HG03280 (cell line): Measurements from ENCODE around the gene CX3CL1.
"Not testable (repeated sequence)": the region's sequence is repeated elsewhere in the genome, so short reads cannot be mapped to it uniquely, and the experiment has no call there.

Source experiments
- ATAC-seq: cut with Tn5 transposase; IDR thresholded peaks from one replicate; pipeline ENCODE4 v1.9.1; 2021; ENCODE audit warnings: mild to moderate bottlenecking, moderate library complexity; ENCODE audit not compliant: unreplicated experiment

CX3CL1 gene

DNA sequence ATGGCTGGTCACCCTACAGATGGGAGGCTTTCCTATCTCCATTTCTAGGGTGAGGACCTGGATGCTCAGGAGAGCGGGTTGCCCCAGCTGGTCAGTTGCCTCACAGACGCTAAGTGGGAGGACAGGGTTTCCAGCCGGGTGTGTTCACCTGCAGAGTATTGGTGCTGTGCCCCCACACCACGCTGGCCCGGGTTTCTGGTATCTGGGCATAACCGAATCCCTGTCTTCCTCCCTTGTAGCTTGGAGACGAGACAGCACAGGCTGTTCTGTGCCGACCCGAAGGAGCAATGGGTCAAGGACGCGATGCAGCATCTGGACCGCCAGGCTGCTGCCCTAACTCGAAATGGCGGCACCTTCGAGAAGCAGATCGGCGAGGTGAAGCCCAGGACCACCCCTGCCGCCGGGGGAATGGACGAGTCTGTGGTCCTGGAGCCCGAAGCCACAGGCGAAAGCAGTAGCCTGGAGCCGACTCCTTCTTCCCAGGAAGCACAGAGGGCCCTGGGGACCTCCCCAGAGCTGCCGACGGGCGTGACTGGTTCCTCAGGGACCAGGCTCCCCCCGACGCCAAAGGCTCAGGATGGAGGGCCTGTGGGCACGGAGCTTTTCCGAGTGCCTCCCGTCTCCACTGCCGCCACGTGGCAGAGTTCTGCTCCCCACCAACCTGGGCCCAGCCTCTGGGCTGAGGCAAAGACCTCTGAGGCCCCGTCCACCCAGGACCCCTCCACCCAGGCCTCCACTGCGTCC lies 9.7 kb downstream of the CX3CL1 start:
- ATAC-seq, result no peak

DNA sequence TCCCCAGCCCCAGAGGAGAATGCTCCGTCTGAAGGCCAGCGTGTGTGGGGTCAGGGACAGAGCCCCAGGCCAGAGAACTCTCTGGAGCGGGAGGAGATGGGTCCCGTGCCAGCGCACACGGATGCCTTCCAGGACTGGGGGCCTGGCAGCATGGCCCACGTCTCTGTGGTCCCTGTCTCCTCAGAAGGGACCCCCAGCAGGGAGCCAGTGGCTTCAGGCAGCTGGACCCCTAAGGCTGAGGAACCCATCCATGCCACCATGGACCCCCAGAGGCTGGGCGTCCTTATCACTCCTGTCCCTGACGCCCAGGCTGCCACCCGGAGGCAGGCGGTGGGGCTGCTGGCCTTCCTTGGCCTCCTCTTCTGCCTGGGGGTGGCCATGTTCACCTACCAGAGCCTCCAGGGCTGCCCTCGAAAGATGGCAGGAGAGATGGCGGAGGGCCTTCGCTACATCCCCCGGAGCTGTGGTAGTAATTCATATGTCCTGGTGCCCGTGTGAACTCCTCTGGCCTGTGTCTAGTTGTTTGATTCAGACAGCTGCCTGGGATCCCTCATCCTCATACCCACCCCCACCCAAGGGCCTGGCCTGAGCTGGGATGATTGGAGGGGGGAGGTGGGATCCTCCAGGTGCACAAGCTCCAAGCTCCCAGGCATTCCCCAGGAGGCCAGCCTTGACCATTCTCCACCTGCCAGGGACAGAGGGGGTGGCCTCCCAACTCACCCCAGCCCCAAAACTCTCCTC lies 10.4 kb downstream of the CX3CL1 start:
- ATAC-seq, result no peak

DNA sequence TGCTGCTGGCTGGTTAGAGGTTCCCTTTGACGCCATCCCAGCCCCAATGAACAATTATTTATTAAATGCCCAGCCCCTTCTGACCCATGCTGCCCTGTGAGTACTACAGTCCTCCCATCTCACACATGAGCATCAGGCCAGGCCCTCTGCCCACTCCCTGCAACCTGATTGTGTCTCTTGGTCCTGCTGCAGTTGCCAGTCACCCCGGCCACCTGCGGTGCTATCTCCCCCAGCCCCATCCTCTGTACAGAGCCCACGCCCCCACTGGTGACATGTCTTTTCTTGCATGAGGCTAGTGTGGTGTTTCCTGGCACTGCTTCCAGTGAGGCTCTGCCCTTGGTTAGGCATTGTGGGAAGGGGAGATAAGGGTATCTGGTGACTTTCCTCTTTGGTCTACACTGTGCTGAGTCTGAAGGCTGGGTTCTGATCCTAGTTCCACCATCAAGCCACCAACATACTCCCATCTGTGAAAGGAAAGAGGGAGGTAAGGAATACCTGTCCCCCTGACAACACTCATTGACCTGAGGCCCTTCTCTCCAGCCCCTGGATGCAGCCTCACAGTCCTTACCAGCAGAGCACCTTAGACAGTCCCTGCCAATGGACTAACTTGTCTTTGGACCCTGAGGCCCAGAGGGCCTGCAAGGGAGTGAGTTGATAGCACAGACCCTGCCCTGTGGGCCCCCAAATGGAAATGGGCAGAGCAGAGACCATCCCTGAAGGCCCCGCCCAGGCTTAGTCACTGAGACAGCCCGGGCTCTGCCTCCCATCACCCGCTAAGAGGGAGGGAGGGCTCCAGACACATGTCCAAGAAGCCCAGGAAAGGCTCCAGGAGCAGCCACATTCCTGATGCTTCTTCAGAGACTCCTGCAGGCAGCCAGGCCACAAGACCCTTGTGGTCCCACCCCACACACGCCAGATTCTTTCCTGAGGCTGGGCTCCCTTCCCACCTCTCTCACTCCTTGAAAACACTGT lies 11.3 kb downstream of the CX3CL1 start:
- no peak for ATAC-seq

DNA sequence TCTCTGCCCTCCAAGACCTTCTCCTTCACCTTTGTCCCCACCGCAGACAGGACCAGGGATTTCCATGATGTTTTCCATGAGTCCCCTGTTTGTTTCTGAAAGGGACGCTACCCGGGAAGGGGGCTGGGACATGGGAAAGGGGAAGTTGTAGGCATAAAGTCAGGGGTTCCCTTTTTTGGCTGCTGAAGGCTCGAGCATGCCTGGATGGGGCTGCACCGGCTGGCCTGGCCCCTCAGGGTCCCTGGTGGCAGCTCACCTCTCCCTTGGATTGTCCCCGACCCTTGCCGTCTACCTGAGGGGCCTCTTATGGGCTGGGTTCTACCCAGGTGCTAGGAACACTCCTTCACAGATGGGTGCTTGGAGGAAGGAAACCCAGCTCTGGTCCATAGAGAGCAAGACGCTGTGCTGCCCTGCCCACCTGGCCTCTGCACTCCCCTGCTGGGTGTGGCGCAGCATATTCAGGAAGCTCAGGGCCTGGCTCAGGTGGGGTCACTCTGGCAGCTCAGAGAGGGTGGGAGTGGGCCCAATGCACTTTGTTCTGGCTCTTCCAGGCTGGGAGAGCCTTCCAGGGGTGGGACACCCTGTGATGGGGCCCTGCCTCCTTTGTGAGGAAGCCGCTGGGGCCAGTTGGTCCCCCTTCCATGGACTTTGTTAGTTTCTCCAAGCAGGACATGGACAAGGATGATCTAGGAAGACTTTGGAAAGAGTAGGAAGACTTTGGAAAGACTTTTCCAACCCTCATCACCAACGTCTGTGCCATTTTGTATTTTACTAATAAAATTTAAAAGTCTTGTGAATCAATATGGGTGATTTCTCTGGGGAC lies 12.2 kb downstream of the CX3CL1 start:
- no peak for ATAC-seq

DNA sequence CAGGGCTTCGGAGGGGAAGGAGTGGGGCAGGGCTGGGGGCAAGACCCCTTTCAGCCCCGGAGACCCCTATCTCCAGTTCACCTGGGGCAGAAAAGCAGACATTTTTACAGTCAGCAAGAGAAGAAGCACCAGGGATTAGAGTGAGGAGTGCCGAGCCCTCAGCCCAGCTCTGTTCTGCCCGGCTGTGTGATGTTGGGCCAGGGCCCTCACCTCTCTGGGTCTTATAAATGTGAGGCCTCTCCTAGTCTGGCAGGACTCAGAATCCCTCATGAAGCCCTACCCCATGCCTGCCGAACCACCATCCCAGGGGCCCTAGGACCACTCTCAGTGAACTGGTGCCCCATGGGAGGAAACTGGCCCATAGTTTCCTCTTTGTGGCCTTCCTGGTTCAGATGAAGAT lies 12.8 kb downstream of the CX3CL1 start:
- ATAC-seq, result no peak

DNA sequence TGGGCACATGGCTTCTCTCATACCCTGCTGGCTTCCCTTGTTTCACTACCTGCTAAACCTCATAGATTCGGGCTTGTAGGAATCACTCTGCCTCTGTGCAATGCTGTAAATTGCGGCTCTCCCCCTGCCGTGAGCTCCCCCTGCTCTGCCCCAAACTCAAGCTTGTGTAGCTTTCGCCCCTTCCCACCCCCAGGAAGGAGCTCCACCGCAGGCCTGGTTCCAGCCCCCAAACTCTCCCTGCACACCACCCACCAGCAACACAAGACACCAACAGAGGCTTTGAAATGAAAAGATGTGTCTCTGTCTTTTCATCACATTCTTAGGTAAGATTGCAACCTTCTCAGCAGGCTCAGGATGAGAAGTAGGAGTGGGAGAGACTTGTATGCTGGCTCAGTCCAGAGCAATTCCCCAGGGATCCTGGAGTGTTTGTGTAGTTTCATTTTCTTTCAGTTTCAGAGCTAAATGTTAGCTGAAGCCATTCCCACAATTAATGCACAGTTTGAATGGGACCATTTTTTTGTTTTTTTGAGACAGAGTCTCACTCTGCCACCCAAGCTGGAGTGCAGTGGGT lies 14.2 kb downstream of the CX3CL1 start:
- ATAC-seq, result no peak

DNA sequence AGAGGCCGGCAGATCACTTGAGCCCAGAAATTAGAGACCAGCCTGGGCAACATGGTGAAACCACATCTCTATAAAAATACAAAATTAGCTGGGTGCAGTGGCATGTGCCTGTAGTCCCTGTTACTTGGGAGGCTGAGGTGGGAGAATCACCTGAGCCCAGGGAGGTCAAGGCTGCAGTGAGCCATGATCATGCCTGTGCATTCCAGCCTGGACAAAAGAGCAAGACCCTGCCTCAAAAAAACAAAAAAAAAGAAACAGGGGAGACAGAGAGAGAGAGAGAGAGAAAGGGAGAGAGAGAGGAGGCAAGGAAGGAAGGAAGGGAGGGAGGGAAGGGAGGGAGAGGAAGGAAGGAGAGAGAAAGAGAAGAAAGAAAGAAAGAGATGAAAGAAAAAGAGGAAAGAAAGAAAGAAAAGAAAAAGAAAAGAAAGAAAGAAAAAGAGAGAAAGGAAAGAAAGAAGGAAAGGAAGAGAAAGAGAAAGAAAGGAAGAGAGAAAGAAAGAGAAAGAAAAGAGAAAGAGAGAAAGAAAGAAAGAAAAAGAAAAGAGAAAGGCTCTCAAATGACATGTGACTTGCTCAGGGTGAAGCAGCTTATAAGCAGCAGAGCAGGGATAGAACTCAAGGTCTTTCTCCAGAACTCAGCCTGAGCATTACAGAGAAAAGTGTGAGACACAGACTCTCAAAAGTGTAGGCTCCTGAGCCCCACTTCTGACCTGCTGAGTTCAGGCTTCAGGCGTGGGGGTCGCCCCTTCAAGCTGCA lies 15.5 kb downstream of the CX3CL1 start:
- no peak for ATAC-seq

DNA sequence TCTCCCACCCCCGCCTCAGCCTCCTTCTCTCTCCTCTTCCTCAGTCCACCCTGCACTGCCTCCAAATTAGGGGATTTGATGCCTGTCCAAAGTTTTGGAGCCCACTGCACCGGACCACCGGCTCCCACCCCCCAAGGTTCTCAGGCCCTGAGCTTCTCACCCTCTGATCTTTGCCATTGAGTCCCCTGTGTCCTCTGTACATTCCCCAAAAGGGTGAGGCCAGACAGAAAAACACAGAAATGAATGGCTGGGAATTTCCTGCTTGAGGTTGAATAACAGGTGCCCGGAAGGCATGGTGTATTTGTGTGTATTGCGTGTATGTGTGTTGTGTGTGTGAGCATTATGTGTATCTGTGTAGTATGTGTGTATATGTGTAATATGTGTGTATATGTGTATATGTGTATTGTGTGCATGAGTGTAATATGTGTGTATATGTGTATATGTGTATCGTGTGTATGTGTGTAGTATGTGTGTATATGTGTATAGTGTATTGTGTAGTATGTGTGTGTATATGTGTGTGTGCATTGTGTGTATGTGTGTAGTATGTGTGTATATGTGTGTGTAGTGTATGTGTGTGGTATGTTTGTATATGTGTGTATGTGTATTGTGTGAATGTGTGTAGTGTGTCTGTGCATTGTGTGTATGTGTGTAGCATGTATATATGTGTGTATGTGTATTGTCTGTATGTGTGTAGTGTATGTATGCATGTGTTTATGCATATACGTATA lies 16.2 kb downstream of the CX3CL1 start:
- ATAC-seq, result no peak

DNA sequence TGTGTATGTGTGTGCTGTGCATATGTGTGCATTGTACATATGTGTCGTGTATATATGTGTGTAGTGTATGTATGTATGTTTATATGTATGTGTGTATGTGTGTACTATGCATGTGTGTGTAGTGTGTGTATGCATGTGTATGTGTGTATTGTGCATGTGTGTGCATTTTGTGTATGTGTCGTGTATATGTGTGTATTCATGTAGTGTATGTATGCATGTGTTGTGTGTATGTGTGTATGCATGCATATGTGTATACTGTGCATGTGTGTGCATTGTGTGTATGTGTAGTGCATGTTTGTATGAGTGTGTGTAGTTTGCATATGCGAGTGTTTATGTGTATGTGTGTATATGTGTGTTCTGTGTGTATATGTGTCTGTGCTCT lies 16.8 kb downstream of the CX3CL1 start:
- ATAC-seq, result no peak

DNA sequence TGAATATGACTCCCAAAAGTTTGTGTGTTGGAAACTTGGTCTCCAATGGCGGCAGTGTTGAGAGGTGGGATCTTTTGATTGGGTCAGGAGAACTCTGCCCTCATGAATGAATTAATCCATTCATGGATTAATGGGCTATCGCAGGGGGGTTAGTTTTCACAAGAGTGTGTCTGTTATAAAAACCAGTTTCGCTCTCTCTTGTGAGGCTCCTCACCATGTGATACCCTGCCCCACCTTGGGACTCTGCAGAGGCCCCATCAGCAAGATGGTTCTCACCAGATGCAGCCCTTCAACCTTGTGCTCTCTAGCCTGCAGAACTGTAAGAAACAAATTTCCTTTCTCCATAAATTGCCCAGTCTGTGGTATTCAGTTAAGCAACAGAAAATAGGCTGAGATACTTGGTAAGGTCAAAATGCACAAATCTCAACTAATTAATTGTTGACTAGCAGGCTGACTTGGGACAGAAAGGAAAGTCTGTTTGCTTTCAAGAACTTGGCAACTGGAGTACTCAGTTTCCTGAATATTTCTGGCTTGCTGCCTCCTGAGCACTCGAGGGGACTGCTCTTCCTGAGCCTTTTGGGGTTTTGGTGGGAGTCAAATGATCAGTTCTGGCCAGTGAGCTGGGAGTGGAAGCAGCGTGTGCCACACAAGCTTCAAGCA lies 18.5 kb downstream of the CX3CL1 start:
- ATAC-seq, result no peak

DNA sequence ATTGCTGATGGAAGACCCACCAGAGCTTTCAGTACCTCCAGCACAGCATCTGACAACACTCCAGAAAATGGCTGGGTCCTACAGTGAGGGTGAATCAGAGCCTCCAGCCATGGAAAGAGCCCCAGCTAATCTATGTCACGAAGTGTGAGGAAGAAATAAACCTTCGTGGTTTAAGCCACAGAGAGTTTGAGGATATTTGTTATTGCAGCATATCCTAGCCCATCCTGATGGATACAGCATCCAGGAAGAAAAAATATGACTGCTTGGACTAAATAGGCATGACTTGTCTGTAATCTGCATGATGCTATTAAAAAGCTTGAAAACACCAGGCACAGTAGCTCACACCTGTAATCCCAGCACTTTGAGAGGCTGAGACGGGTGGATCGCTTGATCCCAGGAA lies 19.0 kb downstream of the CX3CL1 start:
- no peak for ATAC-seq

DNA sequence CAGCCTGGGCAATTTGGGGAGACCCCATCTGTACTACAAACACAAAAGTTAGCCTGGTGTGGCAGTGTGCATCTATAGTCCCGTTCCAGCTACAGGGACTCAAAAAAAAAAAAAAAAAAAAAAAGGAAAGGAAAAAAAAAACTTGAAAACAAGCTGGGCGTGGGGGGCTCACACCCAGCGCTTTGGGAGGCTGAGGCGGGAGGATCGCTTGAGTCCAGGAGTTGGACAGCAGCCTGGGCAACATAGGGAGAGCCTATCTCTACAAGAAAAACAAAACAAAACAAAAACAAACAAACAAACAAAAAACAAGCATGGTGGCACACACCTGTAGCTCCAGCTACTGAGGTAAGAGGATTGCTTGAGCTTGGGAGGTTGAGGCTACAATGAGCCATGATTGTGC lies 19.4 kb downstream of the CX3CL1 start:
- no peak for ATAC-seq

DNA sequence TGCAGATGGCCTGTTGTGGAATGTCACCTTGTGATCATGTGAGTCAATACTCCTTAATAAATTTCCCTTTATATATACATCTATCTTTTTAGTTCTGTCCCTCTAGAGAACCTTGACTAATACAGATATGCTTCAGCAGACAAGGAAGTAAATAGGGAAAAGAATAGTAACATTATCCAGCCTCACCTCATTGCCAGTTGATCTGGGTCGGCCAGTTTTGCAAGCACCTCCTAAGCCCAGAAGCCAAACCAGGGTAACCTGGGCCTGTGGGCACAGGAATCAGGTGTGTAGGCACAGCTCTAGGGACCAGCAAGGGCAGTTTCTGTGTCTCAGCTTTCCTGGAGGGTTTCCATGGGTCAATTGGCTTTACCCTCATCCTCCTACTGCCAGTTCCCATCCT lies 20.4 kb downstream of the CX3CL1 start:
- no peak for ATAC-seq

DNA sequence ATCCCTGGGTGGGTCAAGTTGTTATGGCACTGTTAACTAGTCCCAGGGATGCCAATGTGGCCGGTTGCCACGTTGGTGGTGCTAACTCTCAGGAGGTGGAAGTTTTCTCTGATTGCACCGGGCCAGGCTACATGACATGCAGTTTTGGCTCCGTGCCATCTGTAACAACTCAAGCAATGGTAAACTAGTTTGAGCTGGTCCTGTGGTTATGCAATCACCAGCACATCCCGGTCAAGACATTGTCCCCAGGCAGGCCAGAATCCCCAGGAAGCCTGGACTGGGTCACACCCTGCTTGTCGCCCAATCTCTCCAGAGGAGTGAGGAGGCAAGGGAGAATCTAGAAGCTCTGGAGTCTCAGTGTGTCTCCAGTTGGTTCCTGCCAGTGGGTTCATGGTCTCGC lies 22.2 kb downstream of the CX3CL1 start:
- ATAC-seq, result no peak

DNA sequence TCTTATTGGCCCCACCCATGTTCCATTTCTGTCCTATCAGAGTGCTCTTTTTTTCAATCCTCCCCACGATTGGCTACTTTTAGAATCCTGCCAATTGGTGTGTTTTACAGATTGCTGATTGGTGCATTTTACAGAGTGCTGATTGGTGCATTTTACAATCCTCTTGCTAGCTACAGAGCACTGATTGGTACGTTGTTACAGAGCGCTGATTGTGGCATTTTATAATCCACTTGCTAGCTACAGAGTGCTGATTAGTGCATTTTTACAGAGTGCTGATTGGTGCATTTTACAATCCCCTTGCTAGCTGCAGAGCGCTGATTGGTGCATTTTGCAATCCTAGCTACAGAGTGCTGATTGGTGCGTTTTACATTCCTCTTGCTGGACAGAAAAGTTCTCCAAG lies 22.7 kb downstream of the CX3CL1 start:
- ATAC-seq, result no peak

DNA sequence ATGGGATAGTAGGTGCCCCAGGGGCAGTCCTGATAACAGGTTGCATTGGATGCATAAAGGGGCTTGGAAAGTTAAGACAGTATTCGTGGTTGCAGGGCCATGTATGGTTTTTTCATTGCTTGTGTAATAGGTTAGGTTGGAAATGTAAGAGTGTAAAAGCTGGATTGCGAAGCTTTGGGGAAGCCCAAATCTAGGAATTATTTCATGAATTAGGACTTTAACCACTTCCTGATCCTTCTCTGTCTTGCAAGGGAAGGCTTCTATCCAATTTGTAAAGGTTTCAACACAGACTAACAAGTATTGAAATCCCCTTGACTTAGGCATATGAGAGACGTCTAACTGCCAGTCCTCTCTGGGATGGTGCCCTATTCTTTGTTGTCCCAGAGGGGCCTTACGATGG lies 24.5 kb downstream of the CX3CL1 start:
- ATAC-seq, result no peak

DNA sequence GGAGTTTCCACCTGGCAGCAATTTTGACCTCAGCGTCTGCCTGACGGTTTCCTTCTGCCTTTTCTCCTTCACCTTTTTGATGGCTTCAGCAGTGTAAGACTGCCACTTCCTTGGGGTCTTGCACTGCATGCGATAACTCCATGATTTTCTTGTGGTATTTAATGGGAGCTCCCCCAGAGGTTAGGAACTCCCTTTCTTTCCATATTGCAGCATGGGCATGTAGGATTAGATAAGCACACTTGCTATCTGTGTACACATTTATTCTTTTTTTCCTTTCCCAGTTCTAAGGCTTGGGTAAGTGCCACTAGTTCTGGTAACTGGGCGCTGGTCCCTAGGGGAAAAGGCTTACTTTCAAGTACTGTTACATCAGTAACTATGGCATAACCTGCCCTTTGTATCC lies 25.2 kb downstream of the CX3CL1 start:
- not testable (repeated sequence) for ATAC-seq

DNA sequence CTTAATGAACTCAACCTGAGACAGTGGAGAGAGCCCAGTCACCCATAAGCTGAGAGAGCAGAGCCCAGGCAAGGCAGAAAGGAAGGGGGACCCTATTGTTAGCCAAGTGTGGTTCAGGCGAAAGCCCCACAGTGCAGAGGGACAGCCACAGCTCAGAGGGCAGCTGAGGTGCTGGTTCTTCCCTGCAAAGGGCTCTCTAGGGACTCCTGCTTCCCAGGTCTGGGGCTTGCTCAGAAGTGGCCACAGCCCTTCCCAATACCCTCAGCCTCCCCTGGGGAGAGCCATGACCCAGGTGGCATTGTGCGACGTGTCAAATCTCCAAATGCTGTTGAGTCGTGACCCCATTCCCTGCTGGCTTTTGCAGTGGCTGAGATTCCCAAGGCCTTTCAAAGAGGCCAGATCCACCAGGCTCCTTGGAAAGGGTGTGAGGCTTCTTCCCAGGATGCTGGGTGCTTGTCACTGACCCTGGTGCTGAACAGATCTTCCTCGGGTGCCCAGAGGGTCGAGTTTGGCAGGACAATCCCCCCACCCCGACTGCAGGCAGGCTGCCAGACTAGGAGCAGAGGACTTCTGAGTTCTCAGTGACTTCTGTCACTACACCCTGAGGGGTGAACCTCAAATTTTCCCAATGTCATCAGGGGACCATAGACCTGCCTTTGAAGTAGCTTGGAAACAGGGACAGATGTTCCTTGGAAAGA lies 29.8 kb downstream of the CX3CL1 start:
- ATAC-seq, result no peak
